ENCODE measurements around the gene DPP3. TPM values are rescaled to one million over a fixed set of nuclear protein-coding genes. Genes with fewer than 3 reads are reported as not detected.
"Not testable (repeated sequence)": the region's sequence is repeated elsewhere in the genome, so short reads cannot be mapped to it uniquely, and the experiment has no call there.

DPP3 gene
- 25.7 TPM for polyA plus RNA-seq (ENCODE audit: insufficient read length)

- DNase-seq, result peak; percentile 96
Measured at GRCh38 chr11:66480117-66480938, at the start of gene DPP3. Gene DPP3, plus strand, starts transcription at chr11:66480434. Its CDS starts 1,767 bp downstream, at chr11:66482201.

- not testable (repeated sequence) for DNase-seq
Measured at GRCh38 chr11:66431287-66431686, 48.9 kb upstream of the DPP3 start.

- not testable (repeated sequence) for DNase-seq
Measured at GRCh38 chr11:66431871-66432329, 48.3 kb upstream of the DPP3 start.

- DNase-seq, result no peak
Measured at GRCh38 chr11:66432597-66432996, 47.6 kb upstream of the DPP3 start.

- DNase-seq, result no peak
Measured at GRCh38 chr11:66437979-66438503, 42.2 kb upstream of the DPP3 start.

- peak; percentile 93 for DNase-seq
Measured at GRCh38 chr11:66438504-66439466, 41.4 kb upstream of the DPP3 start, which contains the start of gene MRPL11. Gene MRPL11, minus strand, starts transcription at chr11:66438848. Its CDS starts 94 bp downstream, at chr11:66438754.

GRCh38 chr11:66440101-66440939 lies 39.9 kb upstream of the DPP3 start:
- not testable (repeated sequence) for DNase-seq

- not testable (repeated sequence) for DNase-seq
Measured at GRCh38 chr11:66440940-66441282, 39.3 kb upstream of the DPP3 start.

GRCh38 chr11:66443602-66444001 lies 36.6 kb upstream of the DPP3 start:
- DNase-seq, result no peak

- no peak for DNase-seq
Measured at GRCh38 chr11:66447012-66447411, 33.2 kb upstream of the DPP3 start.

GRCh38 chr11:66448523-66448922 lies 31.7 kb upstream of the DPP3 start:
- no peak for DNase-seq

GRCh38 chr11:66450560-66450959 lies 29.7 kb upstream of the DPP3 start:
- no peak for DNase-seq

- no peak for DNase-seq
Measured at GRCh38 chr11:66451663-66452062, 28.6 kb upstream of the DPP3 start.

GRCh38 chr11:66454247-66454646 lies 26.0 kb upstream of the DPP3 start:
- no peak for DNase-seq

- DNase-seq, result no peak
Measured at GRCh38 chr11:66454828-66455227, 25.4 kb upstream of the DPP3 start.

- DNase-seq, result no peak
Measured at GRCh38 chr11:66457826-66458225, 22.4 kb upstream of the DPP3 start.

- DNase-seq, result no peak
Measured at GRCh38 chr11:66459138-66459778, 21.0 kb upstream of the DPP3 start.

GRCh38 chr11:66462010-66462409 lies 18.2 kb upstream of the DPP3 start:
- no peak for DNase-seq

GRCh38 chr11:66462911-66463310 lies 17.3 kb upstream of the DPP3 start:
- no peak for DNase-seq

GRCh38 chr11:66464116-66464515 lies 16.1 kb upstream of the DPP3 start:
- not testable (repeated sequence) for DNase-seq

- DNase-seq, result no peak
Measured at GRCh38 chr11:66464916-66465315, 15.3 kb upstream of the DPP3 start.

Data from hindlimb muscle (tissue), 1 donor.